SK-N-SH (cell line): ENCODE measurements around the gene B3GNT7. TPM values are rescaled to one million over a fixed set of nuclear protein-coding genes. Genes with fewer than 3 reads are reported as not detected.
A peak's percentile ranks its signal among the peaks of the same experiment; 100 is the strongest.

Experiments used
- CTCF ChIA-PET: fragments of 300-600, 350-600 bp; formaldehyde crosslinking; extraction: SDS; loops from one replicate; lab custom pipeline; 2021; lab: Yijun Ruan, JAX
- POLR2A ChIA-PET: fragments of 350-600 bp; sonication (Branson Sonifier 250); formaldehyde crosslinking; extraction: SDS; loops from one replicate; lab custom pipeline; 2020; ENCODE audit warnings: antibody characterized with exemption, inconsistent platforms; lab: Yijun Ruan, JAX
- DNase-seq: peaks from one replicate; pipeline ENCODE4 v3.0.0; 2012
- H2AFZ ChIP-seq: fragments of 200-600 bp; sonication (generic); 2 replicates; pipeline ENCODE4 v1.8.1; 2016; ENCODE audit warnings: antibody characterized with exemption, mild to moderate bottlenecking, low read depth
- H3F3A ChIP-seq: fragments of 200-600 bp; sonication (generic); replicated peaks from 2 replicates; pipeline ENCODE3; 2016; ENCODE audit warnings: antibody characterized with exemption, mild to moderate bottlenecking; ENCODE audit not compliant: insufficient read depth
- H3K27ac ChIP-seq, 2 experiments: fragments of 200-500 bp in 1 of 2; fragments of 200-600 bp in 1 of 2; sonication (Bioruptor generic) in 1 of 2; sonication (generic), shearing (Covaris generic) in 1 of 2; 2 replicates each; pipeline versions ENCODE4 v1.5.1 to v1.6.1; 2014 to 2016; ENCODE audit warnings: low read depth in 2 of 2, inconsistent platforms in 1 of 2, low read length in 1 of 2, mild to moderate bottlenecking in 1 of 2, mixed read lengths in 1 of 2
- H3K27me3 ChIP-seq: fragments of 200-600 bp; sonication (generic), shearing (Covaris generic); 2 replicates; pipeline ENCODE4 v1.6.1; 2016; ENCODE audit warnings: mixed run types; ENCODE audit not compliant: insufficient read depth
- H3K36me3 ChIP-seq, 2 experiments: fragments of 200-500 bp in 1 of 2; fragments of 200-600 bp in 1 of 2; sonication (Bioruptor generic) in 1 of 2; sonication (generic) in 1 of 2; replicated peaks in 1 of 2; 2 replicates each; pipeline versions ENCODE3 to v1.5.1; 2014 to 2016; ENCODE audit warnings: low read length in 1 of 2, mild to moderate bottlenecking in 1 of 2; ENCODE audit not compliant: insufficient read depth in 2 of 2, control insufficient read depth in 1 of 2
- H3K4me1 ChIP-seq, 2 experiments: fragments of 200-500 bp in 1 of 2; fragments of 200-600 bp in 1 of 2; sonication (Bioruptor generic) in 1 of 2; sonication (generic), shearing (Covaris generic) in 1 of 2; 2 replicates each; pipeline versions ENCODE4 v1.5.1 to v1.6.1; 2014 to 2016; ENCODE audit warnings: low read depth in 1 of 2, low read length in 1 of 2, mixed run types in 1 of 2; ENCODE audit not compliant: insufficient read depth in 2 of 2, control insufficient read depth in 1 of 2
- H3K4me2 ChIP-seq: fragments of 200-600 bp; sonication (generic), shearing (Covaris generic); 2 replicates; pipeline ENCODE4 v1.6.1; 2017; ENCODE audit warnings: mixed run types
- H3K4me3 ChIP-seq, 2 experiments: fragments of 200-500 bp in 1 of 2; fragments of 200-600 bp in 1 of 2; sonication (Bioruptor generic) in 1 of 2; sonication (generic), shearing (Covaris generic) in 1 of 2; 2 replicates each; pipeline versions ENCODE4 v1.5.1 to v1.8.1; 2014 to 2016; ENCODE audit warnings: low read depth in 2 of 2, inconsistent platforms in 1 of 2, low read length in 1 of 2, mild to moderate bottlenecking in 1 of 2, mixed read lengths in 1 of 2, moderate library complexity in 1 of 2
- H3K79me2 ChIP-seq: fragments of 200-600 bp; sonication (generic); 2 replicates; pipeline ENCODE4 v1.8.1; 2017; ENCODE audit warnings: mild to moderate bottlenecking; ENCODE audit not compliant: insufficient read depth
- H3K9ac ChIP-seq: fragments of 200-600 bp; sonication (generic); 2 replicates; pipeline ENCODE4 v1.6.1; 2017; ENCODE audit warnings: mixed run types
- H3K9me2 ChIP-seq: fragments of 200-600 bp; sonication (generic); 2 replicates; pipeline ENCODE4 v1.6.1; 2017; ENCODE audit warnings: mixed run types
- H3K9me3 ChIP-seq: fragments of 200-600 bp; sonication (generic); 2 replicates; pipeline ENCODE4 v1.6.1; 2017; ENCODE audit warnings: mixed run types, mild to moderate bottlenecking, moderate library complexity
- H4K20me1 ChIP-seq: fragments of 200-600 bp; sonication (generic); 2 replicates; pipeline ENCODE4 v1.6.1; 2017; ENCODE audit warnings: mild to moderate bottlenecking, mixed run types; ENCODE audit not compliant: insufficient read depth
- CHD2 ChIP-seq: fragments of 150-350 bp; IDR thresholded peaks from 2 replicates; pipeline ENCODE4 v1.6.1; 2018; ENCODE audit warnings: low read length; ENCODE audit not compliant: partially characterized antibody
- GABPA ChIP-seq: IDR thresholded peaks from 2 replicates; pipeline ENCODE4 v1.4.0; 2012; ENCODE audit warnings: low read depth, mild to moderate bottlenecking
- GATA2 ChIP-seq: sonication (generic); formaldehyde crosslinking; IDR thresholded peaks from 2 replicates; pipeline ENCODE4 v1.5.0; 2020; ENCODE audit warnings: mild to moderate bottlenecking, missing genetic modification reagents
- JUND ChIP-seq: IDR thresholded peaks from 2 replicates; pipeline ENCODE4 v1.4.0; 2012
- TAF1 ChIP-seq: IDR thresholded peaks from 2 replicates; pipeline ENCODE4 v1.6.1; 2012; ENCODE audit warnings: low read depth, mild to moderate bottlenecking, low read length, moderate library complexity, borderline replicate concordance
- TCF12 ChIP-seq: IDR thresholded peaks from 2 replicates; pipeline ENCODE4 v1.4.0; 2012
- WGBS: methylation state at CpG from one replicate; pipeline ENCODE4 v1.1.6; 2017; ENCODE audit warnings: low lambda C conversion rate; 5-methylcytosine and 5-hydroxymethylcytosine counted together
- polyA plus RNA-seq, 3 experiments: library from polyadenylated mRNA; depleted of rRNA; stranded (reverse); fragments of >200 nt; gene quantifications; 2 replicates each; pipeline ENCODE4 v1.2.3, GENCODE V29; 2012
- TF ChIP-seq, protein P1 (sequence below): IDR thresholded peaks from 2 replicates; pipeline ENCODE4 v1.4.0; 2012; ENCODE audit warnings: low read depth
- TF ChIP-seq, protein P2 (sequence below): IDR thresholded peaks from 2 replicates; pipeline ENCODE4 v1.4.0; 2012; ENCODE audit warnings: low read depth, borderline replicate concordance
- TF ChIP-seq, protein P3 (sequence below): fragments of 200-600 bp; sonication (generic); IDR thresholded peaks from 2 replicates; pipeline ENCODE4 v1.6.1; 2017; ENCODE audit warnings: antibody characterized with exemption, mild to moderate bottlenecking, moderate library complexity
- TF ChIP-seq, protein P4 (sequence below): IDR thresholded peaks from 2 replicates; pipeline ENCODE4; 2012
- TF ChIP-seq, protein P5 (sequence below): fragments of 150-350 bp; IDR thresholded peaks from 2 replicates; pipeline ENCODE4 v1.6.1; 2017; ENCODE audit warnings: antibody characterized with exemption, low read length, low read depth, borderline replicate concordance

Gene B3GNT7
- polyA plus RNA-seq, 1 of the 3 experiments (the other 2 are of a cell fraction) = 0.12 TPM

DNA sequence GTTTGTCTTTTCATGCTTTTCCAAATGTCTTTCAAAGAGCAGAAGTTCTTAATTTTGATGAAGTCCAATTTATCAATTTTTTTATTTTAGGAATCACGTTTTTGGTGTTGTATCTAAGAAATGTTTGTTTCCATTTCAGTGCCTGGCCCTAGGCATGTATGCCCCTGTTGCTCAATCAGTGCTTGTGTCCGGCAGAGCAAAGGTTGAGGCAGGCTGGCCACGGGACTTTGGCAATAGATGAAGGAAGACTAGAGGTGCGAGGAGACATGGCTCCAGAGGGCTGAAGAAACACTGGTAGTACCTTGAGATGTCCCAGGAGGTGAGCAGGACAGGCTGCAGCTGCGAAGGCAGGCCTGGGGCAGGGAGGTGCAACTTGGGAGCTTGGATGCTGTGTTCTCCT is 10.1 kb upstream of the B3GNT7 start:
- H3K4me1 ChIP-seq = peaks cover 6 to 16% of the 10 kb centered on the region in 2 experiments; a peak in 2 of 4 replicates
- H3K36me3 ChIP-seq = no peaks in the 10 kb centered on the region
- no peaks in the 10 kb centered on the region for H4K20me1 ChIP-seq
- ChIA-PET POLR2A (no interaction called here), CTCF (no interaction called here)
- WGBS = 64% methylated on average over 5 of the region's 5 CpGs
- DNase-seq = no peak
- peaks cover 7% of the 10 kb centered on the region; the same call in 1 of the 2 replicates for H3K9me3 ChIP-seq
- H3F3A ChIP-seq = no peaks in the 10 kb centered on the region
- no peaks in the 10 kb centered on the region for H3K9me2 ChIP-seq
- H3K27ac ChIP-seq = no peak overlapping the region
- H3K4me2 ChIP-seq = no peak overlapping the region
- H3K79me2 ChIP-seq = no peaks in the 10 kb centered on the region
- no peak overlapping the region for H3K9ac ChIP-seq
- no peaks in the 10 kb centered on the region for H3K27me3 ChIP-seq
- no peak overlapping the region for H3K4me3 ChIP-seq
- TF ChIP-seq, protein P1, sequence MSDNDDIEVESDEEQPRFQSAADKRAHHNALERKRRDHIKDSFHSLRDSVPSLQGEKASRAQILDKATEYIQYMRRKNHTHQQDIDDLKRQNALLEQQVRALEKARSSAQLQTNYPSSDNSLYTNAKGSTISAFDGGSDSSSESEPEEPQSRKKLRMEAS = no peak
- TF ChIP-seq TAF1 (no peak), GATA2 (CRISPR knock-in tag) (no peak), JUND (no peak), CHD2 (no peak)
- TF ChIP-seq, protein P2, sequence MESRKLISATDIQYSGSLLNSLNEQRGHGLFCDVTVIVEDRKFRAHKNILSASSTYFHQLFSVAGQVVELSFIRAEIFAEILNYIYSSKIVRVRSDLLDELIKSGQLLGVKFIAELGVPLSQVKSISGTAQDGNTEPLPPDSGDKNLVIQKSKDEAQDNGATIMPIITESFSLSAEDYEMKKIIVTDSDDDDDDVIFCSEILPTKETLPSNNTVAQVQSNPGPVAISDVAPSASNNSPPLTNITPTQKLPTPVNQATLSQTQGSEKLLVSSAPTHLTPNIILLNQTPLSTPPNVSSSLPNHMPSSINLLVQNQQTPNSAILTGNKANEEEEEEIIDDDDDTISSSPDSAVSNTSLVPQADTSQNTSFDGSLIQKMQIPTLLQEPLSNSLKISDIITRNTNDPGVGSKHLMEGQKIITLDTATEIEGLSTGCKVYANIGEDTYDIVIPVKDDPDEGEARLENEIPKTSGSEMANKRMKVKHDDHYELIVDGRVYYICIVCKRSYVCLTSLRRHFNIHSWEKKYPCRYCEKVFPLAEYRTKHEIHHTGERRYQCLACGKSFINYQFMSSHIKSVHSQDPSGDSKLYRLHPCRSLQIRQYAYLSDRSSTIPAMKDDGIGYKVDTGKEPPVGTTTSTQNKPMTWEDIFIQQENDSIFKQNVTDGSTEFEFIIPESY = no peak
- TF ChIP-seq, protein P3, sequence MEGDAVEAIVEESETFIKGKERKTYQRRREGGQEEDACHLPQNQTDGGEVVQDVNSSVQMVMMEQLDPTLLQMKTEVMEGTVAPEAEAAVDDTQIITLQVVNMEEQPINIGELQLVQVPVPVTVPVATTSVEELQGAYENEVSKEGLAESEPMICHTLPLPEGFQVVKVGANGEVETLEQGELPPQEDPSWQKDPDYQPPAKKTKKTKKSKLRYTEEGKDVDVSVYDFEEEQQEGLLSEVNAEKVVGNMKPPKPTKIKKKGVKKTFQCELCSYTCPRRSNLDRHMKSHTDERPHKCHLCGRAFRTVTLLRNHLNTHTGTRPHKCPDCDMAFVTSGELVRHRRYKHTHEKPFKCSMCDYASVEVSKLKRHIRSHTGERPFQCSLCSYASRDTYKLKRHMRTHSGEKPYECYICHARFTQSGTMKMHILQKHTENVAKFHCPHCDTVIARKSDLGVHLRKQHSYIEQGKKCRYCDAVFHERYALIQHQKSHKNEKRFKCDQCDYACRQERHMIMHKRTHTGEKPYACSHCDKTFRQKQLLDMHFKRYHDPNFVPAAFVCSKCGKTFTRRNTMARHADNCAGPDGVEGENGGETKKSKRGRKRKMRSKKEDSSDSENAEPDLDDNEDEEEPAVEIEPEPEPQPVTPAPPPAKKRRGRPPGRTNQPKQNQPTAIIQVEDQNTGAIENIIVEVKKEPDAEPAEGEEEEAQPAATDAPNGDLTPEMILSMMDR = no peak
- no peak overlapping the region for H2AFZ ChIP-seq

DNA sequence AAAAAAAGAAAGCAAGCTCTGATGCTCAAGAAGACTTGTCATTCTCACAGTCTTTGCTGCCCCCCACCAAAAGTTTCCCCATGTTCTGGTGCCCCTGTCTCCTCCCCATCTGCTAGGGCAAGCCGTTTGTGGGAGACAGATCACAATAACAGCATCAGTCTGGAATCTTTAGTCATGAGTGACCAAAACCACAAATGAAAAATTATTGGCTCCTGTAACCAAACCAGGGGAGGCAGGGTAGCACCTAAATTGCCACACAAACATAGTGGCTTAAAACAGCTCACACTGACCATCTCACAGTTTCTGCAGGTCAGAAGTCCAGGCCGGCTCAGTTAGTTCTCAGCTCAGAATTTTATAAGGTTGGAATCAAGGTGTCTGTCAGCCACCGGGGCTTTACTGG is 9.1 kb upstream of the B3GNT7 start:
- no peak overlapping the region for H3K27ac ChIP-seq
- H3K9ac ChIP-seq = no peak overlapping the region
- DNase-seq = no peak
- ChIA-PET POLR2A (no interaction called here), CTCF (interaction anchor here (1.3 kb wide), 1 partner anchor 159 kb away, joined by 3 read pairs; no protein-coding TSS in a partner anchor)
- H3K4me1 ChIP-seq = peaks cover 6 to 20% of the 10 kb centered on the region in 2 experiments; a peak in 2 of 4 replicates
- no peaks in the 10 kb centered on the region for H3K27me3 ChIP-seq
- WGBS = 58% methylated on average over 3 of the region's 3 CpGs
- TF ChIP-seq, protein P4, sequence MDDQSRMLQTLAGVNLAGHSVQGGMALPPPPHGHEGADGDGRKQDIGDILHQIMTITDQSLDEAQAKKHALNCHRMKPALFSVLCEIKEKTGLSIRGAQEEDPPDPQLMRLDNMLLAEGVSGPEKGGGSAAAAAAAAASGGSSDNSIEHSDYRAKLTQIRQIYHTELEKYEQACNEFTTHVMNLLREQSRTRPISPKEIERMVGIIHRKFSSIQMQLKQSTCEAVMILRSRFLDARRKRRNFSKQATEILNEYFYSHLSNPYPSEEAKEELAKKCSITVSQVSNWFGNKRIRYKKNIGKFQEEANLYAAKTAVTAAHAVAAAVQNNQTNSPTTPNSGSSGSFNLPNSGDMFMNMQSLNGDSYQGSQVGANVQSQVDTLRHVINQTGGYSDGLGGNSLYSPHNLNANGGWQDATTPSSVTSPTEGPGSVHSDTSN = peak; percentile 32; the same call in 1 of the 2 replicates
- TF ChIP-seq, protein P5, sequence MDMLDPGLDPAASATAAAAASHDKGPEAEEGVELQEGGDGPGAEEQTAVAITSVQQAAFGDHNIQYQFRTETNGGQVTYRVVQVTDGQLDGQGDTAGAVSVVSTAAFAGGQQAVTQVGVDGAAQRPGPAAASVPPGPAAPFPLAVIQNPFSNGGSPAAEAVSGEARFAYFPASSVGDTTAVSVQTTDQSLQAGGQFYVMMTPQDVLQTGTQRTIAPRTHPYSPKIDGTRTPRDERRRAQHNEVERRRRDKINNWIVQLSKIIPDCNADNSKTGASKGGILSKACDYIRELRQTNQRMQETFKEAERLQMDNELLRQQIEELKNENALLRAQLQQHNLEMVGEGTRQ = no peak
- no peak for TF ChIP-seq GABPA
- peak; percentile 41; the same call in 1 of the 2 replicates for TF ChIP-seq TCF12
- no peak overlapping the region for H3K4me2 ChIP-seq
- no peaks in the 10 kb centered on the region for H4K20me1 ChIP-seq
- H2AFZ ChIP-seq = no peak overlapping the region
- no peaks in the 10 kb centered on the region for H3K9me2 ChIP-seq
- peaks cover 7% of the 10 kb centered on the region; the same call in 1 of the 2 replicates for H3K9me3 ChIP-seq
- no peak overlapping the region for H3K4me3 ChIP-seq
- H3K79me2 ChIP-seq = no peaks in the 10 kb centered on the region
- H3K36me3 ChIP-seq = no peaks in the 10 kb centered on the region
- no peaks in the 10 kb centered on the region for H3F3A ChIP-seq
